Measurements from ENCODE around the gene DDB1. TPM values are rescaled to one million over a fixed set of nuclear protein-coding genes. Genes with fewer than 3 reads are reported as not detected.

DDB1 gene
- total RNA-seq, 4 donors from 2014 or later: 175 to 215 (median 189) TPM

DNA sequence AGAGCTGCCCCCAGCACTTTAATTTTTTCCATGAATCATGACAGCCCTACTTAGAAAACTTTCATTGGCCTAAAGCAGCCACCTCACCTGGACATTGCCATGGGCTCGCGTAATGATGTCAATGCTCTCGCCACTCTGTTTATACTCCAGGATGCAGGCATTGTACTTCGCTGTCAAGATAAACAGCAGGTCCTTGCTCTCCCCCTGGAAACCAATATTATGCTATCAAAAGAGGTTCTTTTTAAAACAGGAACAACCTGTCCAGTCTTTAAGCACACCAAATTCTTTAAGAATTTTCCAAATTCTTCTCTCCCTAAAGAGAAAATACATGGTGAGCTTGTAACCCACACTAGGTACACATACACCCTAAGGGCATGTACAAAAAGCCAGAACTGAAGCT, 3.0 kb downstream of the DDB1 start:
- H3K27me3 ChIP-seq: no peaks in the 10 kb centered on the region
- H3K36me3 ChIP-seq: peaks cover 0 to 38% of the 10 kb centered on the region in 2 donors
- TF ChIP-seq, protein P1, sequence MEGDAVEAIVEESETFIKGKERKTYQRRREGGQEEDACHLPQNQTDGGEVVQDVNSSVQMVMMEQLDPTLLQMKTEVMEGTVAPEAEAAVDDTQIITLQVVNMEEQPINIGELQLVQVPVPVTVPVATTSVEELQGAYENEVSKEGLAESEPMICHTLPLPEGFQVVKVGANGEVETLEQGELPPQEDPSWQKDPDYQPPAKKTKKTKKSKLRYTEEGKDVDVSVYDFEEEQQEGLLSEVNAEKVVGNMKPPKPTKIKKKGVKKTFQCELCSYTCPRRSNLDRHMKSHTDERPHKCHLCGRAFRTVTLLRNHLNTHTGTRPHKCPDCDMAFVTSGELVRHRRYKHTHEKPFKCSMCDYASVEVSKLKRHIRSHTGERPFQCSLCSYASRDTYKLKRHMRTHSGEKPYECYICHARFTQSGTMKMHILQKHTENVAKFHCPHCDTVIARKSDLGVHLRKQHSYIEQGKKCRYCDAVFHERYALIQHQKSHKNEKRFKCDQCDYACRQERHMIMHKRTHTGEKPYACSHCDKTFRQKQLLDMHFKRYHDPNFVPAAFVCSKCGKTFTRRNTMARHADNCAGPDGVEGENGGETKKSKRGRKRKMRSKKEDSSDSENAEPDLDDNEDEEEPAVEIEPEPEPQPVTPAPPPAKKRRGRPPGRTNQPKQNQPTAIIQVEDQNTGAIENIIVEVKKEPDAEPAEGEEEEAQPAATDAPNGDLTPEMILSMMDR (IDR thresholded peaks at IDR 0.05 in 4 of 5, conservative IDR thresholded peaks at IDR 0.05 in 1 of 5): no peak
- no peak for TF ChIP-seq POLR2A (IDR thresholded peaks at IDR 0.05)
- H3K4me3 ChIP-seq: no peak overlapping the region
- H3K9me3 ChIP-seq: no peaks in the 10 kb centered on the region
- peak overlapping the region in 3 of 4 donors; percentile 46 to 99 (median 95) for H3K27ac ChIP-seq
- peaks cover 48 to 62% of the 10 kb centered on the region in 2 donors for H3K4me1 ChIP-seq
- DNase-seq: no peak
- no peak for ATAC-seq
- intact Hi-C loops (cut with DNase I; ENCODE audit: low total_unique reads) (no loop called here), in situ Hi-C loops (cut with MboI; ENCODE audit: low sequenced_read_pairs in 4 of 4) (no loop called here)

DNA sequence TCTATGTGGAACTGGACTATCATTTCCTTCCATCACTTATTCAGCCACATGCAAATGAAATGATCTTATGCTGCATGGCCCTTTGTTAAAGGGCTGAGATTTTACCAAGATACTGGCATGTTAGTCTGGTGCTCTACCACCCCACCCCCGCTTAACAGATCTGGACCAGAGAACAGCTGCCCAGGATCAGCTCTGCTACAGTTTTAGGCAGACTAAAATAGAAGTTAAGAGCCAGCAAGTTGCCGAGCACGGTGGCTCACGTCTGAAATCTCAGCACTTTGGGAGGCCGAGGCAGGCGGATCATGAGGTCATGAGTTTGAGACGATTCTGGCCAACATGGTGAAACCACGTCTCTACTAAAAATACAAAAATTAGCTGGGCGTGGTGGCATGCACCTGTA, 4.6 kb downstream of the DDB1 start:
- H3K27me3 ChIP-seq: no peaks in the 10 kb centered on the region
- intact Hi-C loops (cut with DNase I; ENCODE audit: low total_unique reads) (no loop called here), in situ Hi-C loops (cut with MboI; ENCODE audit: low sequenced_read_pairs in 4 of 4) (no loop called here)
- TF ChIP-seq, protein P1 (IDR thresholded peaks at IDR 0.05 in 4 of 5, conservative IDR thresholded peaks at IDR 0.05 in 1 of 5): no peak
- TF ChIP-seq POLR2A (IDR thresholded peaks at IDR 0.05): no peak
- H3K4me1 ChIP-seq: peaks cover 41 to 55% of the 10 kb centered on the region in 2 donors
- H3K27ac ChIP-seq: peak overlapping the region; percentile 56 to 99 (median 68)
- H3K36me3 ChIP-seq: peaks cover 0 to 53% of the 10 kb centered on the region in 2 donors
- DNase-seq: peak in 1 of 2 donors; percentile 36
- no peak overlapping the region for H3K4me3 ChIP-seq
- no peaks in the 10 kb centered on the region for H3K9me3 ChIP-seq
- ATAC-seq: no peak

DNA sequence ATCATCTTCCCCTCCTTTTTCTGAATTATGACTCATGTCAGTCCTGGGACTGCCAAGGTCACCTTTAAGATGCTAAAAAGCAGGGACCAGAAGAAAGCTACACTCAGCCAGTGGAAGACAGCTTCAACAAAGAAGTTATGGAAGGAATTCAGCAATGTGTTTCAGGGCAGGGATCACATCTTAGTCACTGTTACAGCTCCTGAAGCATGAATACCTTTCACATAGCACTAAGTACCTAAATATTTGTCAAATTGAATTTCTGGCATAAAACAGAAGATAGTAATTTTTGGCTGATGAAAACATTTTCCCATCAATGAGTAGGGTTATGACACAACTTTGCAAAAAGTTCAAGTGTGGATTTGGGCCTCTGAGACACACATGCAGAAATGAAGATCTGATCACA, 5.2 kb downstream of the DDB1 start:
- in situ Hi-C loops (cut with MboI; ENCODE audit: low sequenced_read_pairs in 4 of 4): no loop called here
- no peak for TF ChIP-seq POLR2A (IDR thresholded peaks at IDR 0.05)
- TF ChIP-seq, protein P1 (IDR thresholded peaks at IDR 0.05 in 4 of 5, conservative IDR thresholded peaks at IDR 0.05 in 1 of 5): no peak
- Histone ChIP-seq H3K4me1 (peaks cover 41 to 55% of the 10 kb centered on the region in 2 donors), H3K9me3 (no peaks in the 10 kb centered on the region), H3K27ac (peak overlapping the region; percentile 56 to 99 (median 68)), H3K4me3 (no peak overlapping the region), H3K27me3 (no peaks in the 10 kb centered on the region), H3K36me3 (peaks cover 0 to 60% of the 10 kb centered on the region in 2 donors)
- DNase-seq (no peak), ATAC-seq (peak; percentile 55 to 61)
- intact Hi-C loops (cut with DNase I; ENCODE audit: low total_unique reads): no loop called here

DNA sequence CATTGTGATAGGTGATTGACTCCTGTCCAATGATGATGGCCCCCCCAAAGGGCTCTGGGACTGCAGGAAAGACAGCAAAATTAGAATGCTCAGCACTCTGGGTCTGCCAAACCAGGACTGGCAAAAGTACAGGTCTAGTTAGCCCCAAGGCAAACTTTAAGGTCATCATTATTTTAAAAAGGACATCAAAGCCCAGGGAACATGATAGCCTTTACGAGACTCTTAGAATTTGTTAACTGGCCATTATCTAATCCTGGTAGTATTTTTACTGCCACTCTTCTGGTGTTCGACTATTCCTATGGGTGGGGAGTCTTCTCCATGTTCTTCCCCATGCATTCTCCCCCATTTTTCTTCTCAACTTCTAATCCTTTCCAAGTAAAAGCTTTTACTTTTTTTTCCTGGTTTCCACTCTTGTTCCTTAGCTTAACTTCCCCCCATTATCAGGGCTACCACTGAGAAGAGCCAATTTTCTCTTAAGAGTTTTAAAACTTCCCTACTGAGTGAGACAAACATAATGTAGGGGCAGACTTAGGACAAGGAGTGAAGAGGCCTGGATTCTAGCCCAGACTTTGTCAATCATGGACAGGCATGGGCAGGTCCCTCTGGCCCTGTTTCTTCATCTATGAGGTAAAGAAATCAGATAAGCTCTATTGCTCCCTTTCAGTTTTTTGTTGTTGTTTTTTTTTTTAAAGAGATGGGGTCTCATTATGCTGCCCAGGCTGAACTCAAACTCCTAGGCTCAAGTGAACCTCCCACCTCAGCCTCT, 7.1 kb downstream of the DDB1 start:
- Histone ChIP-seq H3K27ac (peak overlapping the region; percentile 56 to 99 (median 68)), H3K9me3 (no peaks in the 10 kb centered on the region), H3K4me1 (peaks cover 26 to 42% of the 10 kb centered on the region in 2 donors), H3K36me3 (peaks cover 6 to 78% of the 10 kb centered on the region in 2 donors), H3K27me3 (no peaks in the 10 kb centered on the region), H3K4me3 (no peak overlapping the region)
- peak in 1 of 2 donors; percentile 33 for ATAC-seq
- TF ChIP-seq, protein P1 (IDR thresholded peaks at IDR 0.05 in 4 of 5, conservative IDR thresholded peaks at IDR 0.05 in 1 of 5): no peak
- no peak for TF ChIP-seq POLR2A (IDR thresholded peaks at IDR 0.05)
- no peak for DNase-seq
- in situ Hi-C loops (cut with MboI; ENCODE audit: low sequenced_read_pairs in 4 of 4): no loop called here
- intact Hi-C loops (cut with DNase I; ENCODE audit: low total_unique reads): no loop called here

All from gastrocnemius medialis (tissue), 4 donors.